GM18870 (cell line): ENCODE measurements around the gene OLFML2B.
"Not testable (repeated sequence)": the region's sequence is repeated elsewhere in the genome, so short reads cannot be mapped to it uniquely, and the experiment has no call there.

Experiments
- ATAC-seq: cut with Tn5 transposase; IDR thresholded peaks from one replicate; pipeline ENCODE4 v1.9.1; 2021; ENCODE audit warnings: moderate library complexity; ENCODE audit not compliant: unreplicated experiment

The OLFML2B gene

DNA sequence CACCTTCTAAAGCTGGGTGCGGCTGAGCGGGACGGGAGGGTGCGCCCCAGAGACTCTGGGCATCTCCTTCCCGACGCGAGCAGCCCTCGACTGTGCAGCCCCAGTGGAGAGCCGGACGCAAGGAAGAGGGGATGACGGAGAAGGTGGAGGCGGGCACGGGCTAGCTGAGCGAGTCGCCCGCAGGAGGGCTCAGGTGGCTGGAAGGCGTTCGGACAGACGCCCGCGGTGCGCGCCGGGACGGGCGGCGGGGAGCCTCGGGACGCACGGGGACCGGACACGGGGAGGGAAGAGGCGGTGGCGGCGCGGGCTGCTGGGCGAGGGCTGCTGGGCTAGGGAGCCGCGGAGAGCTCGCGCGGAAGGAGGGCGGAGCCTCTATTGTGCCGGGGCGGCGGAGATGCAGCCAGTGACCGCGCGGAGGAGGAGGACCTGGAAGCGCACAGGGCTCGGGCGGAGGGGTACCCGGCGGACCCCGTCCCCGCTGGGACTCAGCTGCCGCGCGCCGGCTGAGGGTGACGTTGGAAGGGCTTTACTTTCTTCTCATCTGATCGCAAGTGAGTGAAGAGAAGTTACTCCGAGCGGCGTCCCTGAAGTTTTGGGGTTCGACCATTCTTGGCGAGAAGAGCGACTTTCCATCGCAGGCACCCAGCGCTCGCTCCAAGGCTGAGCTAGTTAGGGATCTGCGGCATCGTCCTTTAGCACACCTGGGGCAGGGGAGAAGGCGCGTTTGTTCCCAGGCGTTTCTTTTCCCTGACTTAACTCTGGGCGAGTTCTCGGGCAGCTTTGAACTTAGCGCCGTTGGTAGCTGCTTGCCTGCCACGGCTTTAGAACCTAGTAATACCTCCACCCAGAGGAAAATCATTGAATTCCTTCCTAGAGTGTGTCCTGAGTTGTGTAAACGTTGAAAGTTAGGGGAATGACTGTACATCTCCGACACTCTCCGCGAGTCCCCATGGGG lies at the start of gene OLFML2B:
OLFML2B (minus strand) TSS at position 323 of the 955 bp plus-strand sequence. CDS start 439 bp downstream, outside the sequence.
- no peak for ATAC-seq

DNA sequence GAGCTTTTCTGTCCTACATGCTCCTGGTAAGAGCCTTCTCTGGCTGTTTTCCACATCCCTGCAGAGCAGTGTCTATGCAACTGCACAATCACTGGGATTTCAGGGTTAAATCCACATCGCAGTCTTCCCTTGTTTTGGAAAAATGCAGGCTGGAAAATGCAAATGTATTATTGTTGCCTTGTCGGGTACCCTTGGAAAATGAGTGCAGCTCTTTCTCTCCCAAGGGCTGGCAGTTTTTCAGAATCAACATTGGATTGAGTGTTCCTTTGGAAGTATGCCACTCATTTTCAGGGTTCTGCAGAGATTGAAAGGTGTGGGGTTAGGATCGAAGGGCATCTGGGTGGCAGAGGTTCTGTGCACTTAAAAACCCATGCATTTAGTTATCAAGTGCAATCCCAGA lies 49.1 kb upstream of the OLFML2B start:
- ATAC-seq = no peak

DNA sequence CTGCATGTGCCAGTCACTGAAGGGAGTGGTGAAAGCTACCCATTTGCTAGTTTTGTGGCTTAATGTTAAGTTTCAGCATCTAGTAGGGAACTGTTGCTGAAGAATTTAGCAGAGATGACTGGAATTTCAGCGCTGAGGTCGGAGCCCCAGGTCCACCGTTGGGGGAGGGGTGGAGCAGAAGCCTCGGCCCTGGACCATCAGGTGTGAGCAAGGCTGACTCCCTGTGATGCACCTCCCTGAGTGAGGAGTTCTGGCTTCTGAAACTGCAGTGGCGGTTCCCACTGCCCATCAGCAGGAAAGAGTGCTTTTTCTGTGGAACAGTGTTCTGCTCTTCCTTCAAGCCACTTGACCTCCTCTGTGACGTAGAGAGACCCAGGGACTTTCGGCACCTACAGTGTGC lies 47.2 kb upstream of the OLFML2B start:
- no peak for ATAC-seq

- no peak for ATAC-seq
Observed at GRCh38 chr1:162070094-162070748, 46.6 kb upstream of the OLFML2B start.

DNA sequence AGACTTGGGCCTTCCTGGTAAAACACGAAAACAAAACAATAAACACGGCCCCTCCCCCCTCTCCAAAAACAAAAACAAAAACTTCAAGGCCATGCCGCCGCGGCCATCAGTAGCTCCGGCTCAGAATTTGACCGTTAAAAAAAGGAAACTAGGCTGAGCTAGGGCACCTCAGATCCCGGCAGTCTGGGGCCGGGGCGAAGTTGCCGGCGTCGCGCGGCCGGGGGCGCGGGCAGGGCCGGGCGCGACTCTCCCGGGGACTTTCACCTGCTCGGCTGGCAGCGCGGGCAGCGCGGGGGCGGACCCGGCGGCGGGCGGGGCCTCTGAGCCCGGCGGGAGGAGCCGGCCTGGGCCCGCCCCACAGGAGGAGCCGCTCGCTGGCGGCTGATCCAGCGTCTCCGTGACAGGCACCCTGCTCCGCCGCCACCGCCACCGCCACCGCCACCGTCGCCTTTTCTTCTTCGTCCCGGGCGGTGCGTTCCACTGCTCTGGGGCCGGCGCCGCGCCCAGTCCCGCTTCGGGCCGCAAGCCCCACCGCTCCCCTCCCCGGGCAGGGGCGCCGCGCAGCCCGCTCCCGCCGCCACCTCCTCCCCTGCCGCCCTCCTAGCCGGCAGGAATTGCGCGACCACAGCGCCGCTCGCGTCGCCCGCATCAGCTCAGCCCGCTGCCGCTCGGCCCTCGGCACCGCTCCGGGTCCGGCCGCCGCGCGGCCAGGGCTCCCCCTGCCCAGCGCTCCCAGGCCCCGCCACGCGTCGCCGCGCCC lies 45.8 kb upstream of the OLFML2B start, which contains the start of gene NOS1AP:
NOS1AP (plus strand) TSS at position 358 of the 760 bp plus-strand sequence. CDS start 487 bp downstream, outside the sequence.
- peak; percentile 54 for ATAC-seq

- ATAC-seq = no peak
Observed at GRCh38 chr1:162068301-162068700, 44.6 kb upstream of the OLFML2B start.

GRCh38 chr1:162067466-162067865 lies 43.8 kb upstream of the OLFML2B start:
- no peak for ATAC-seq

GRCh38 chr1:162066836-162067235 lies 43.2 kb upstream of the OLFML2B start:
- ATAC-seq = not testable (repeated sequence)

DNA sequence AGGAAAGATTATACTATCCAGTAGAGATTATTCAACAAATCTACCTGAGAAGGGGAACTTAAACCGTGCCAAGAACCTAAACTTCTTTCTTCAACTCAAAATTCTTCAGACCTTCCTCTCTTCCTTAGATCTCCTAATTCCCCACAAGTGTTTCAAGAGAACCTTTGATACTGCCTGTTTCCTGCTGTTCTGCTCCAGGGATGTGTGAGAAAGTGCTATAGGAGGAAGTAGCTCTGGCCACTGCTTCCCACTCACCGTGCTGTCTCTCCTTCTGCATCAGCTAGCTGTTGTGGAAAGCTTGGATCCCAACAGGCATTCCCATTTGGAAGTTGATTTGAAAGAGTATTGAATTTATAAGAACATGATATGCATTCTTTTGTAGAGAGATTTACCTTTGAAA lies 41.3 kb upstream of the OLFML2B start:
- no peak for ATAC-seq

GRCh38 chr1:162062542-162063015 lies 38.9 kb upstream of the OLFML2B start:
- ATAC-seq = no peak

DNA sequence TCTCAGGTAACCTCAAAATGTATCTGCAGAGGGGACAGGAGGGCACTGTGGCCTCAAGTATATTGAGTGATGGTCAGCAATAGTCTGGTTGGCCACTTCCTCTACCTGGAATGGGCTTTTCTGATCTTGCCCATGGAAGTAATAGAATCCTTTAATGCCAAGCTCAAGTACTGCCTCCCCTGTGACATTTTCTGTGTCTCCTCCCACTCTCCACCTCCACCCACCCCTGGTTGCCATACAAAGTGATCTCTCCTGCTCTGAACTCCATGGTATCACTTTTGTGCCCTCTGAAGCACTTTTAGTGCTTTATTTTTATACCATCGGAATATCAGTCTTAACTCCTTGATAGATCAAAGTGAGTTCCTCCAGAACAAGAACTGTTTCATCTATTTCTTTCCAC lies 36.6 kb upstream of the OLFML2B start:
- no peak for ATAC-seq

DNA sequence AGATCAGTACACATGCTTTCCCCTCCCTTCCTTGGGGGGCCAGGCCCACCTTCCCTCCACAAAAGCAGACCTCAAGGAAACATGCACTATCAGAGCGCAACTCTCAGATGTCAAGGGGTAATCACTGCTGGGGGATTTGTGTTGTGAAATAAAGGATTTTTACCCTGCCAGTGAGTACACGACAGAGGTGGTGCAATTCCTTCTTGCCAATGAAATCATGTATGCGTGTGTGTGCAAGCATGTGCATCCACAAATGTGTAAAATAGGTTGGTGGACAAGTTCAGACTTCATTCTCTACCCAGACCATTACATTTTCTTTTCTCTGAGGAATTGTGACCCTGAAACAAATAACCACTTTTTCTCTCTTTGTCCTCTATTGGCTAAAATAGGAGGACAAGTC lies 36.1 kb upstream of the OLFML2B start:
- ATAC-seq = no peak

GRCh38 chr1:162056579-162056978 lies 32.9 kb upstream of the OLFML2B start:
- ATAC-seq = no peak

- ATAC-seq = no peak
Observed at GRCh38 chr1:162056043-162056442, 32.4 kb upstream of the OLFML2B start.

GRCh38 chr1:162055062-162055461 lies 31.4 kb upstream of the OLFML2B start:
- no peak for ATAC-seq

GRCh38 chr1:162053949-162054348 lies 30.3 kb upstream of the OLFML2B start:
- ATAC-seq = not testable (repeated sequence)

GRCh38 chr1:162046921-162047320 lies 23.3 kb upstream of the OLFML2B start:
- ATAC-seq = no peak

DNA sequence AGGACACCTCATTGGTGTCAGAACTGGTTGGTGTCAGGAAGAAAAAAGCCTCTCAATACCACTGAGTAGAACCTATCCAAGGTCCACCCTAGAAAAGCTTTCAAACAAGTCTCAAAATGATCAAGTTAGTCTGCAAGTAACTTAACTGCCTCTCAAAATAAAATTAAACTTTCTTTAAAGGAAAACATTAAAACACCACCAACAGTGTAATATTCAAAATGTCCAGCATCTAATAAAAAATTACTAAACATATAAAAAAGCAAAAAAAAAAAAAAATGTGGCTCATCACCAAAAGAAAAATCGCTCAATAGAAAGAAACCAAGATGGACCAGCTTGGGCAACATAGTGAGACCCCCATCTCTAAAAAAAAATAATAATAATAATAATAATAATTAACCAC lies 18.7 kb upstream of the OLFML2B start:
- ATAC-seq = no peak

GRCh38 chr1:162040657-162041056 lies 17.0 kb upstream of the OLFML2B start:
- no peak for ATAC-seq

GRCh38 chr1:162040001-162040400 lies 16.3 kb upstream of the OLFML2B start:
- no peak for ATAC-seq

GRCh38 chr1:162038624-162039023 lies 15.0 kb upstream of the OLFML2B start:
- ATAC-seq = no peak
